Femur (tissue), 1 donor: ENCODE results near the gene ZNF346.
"Not testable (repeated sequence)": the region's sequence is repeated elsewhere in the genome, so short reads cannot be mapped to it uniquely, and the experiment has no call there.

ENCODE experiments used
- DNase-seq: peaks from one replicate; pipeline ENCODE4 v3.0.0-alpha.2; 2017

Gene ZNF346

GRCh38 chr5:177010153-177010552, 12.3 kb upstream of the ZNF346 start:
- DNase-seq: no peak

GRCh38 chr5:177015156-177015555, 7.3 kb upstream of the ZNF346 start:
- DNase-seq: no peak

GRCh38 chr5:177018341-177018740, 4.2 kb upstream of the ZNF346 start:
- no peak for DNase-seq

- DNase-seq: no peak
Measured at GRCh38 chr5:177020033-177020432, 2.5 kb upstream of the ZNF346 start.

- no peak for DNase-seq
Measured at GRCh38 chr5:177023303-177023664, 788 bp downstream of the ZNF346 start.

GRCh38 chr5:177024559-177024958, 2.1 kb downstream of the ZNF346 start:
- DNase-seq: no peak

GRCh38 chr5:177025101-177025601, 2.7 kb downstream of the ZNF346 start:
- DNase-seq: no peak

GRCh38 chr5:177027665-177028064, 5.2 kb downstream of the ZNF346 start:
- no peak for DNase-seq

GRCh38 chr5:177029498-177029897, 7.0 kb downstream of the ZNF346 start:
- DNase-seq: no peak

GRCh38 chr5:177035976-177036375, 13.5 kb downstream of the ZNF346 start:
- no peak for DNase-seq

DNA sequence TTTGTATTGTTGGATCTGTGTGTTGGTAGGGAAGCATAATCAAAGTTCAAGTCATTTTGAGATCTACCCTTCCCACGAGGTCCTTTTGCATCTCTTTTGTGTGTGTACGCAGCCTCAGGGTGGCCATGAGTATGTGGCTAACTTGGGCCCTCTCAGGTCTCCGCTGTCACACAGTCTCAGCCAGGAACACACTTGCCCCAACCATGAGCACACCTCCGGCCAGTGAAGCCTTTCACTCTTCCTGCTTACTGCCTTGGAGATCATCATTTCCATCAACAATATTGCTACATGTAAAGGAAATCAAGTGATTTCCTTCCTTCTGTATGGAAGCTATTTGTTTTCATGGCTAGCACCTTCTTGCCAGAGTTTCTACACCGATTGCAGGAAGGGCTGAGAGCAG, 13.9 kb downstream of the ZNF346 start:
- no peak for DNase-seq

- DNase-seq: no peak
Measured at GRCh38 chr5:177036921-177037320, 14.4 kb downstream of the ZNF346 start.

DNA sequence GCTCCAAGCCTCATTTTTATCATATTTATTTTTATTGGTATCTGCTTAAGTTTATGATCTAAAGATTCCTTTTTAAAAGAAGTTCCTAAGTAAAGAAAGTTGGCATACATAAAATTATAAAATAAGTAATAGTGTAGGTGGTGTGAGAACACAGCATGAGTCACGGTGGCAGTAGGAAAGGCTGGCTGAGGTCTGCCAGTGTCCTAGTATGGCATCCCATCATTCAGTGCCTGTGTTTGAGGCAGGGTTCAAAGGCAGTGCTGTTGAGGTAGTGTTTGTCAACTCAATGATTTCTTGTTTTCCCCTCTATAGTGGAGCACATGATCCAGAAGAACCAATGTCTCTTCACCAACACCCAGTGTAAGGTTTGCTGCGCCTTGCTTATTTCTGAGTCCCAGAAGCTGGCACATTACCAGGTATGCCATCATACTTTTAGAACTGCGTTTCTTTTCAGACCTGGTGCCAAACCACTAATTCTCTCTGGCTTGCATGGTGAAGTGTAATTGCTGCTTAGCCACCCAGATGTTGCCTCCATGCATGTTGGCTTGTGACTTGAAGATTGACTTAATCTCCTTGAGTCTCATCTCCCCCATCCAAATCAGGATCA, 18.4 kb downstream of the ZNF346 start:
- DNase-seq: peak; percentile 28

- DNase-seq: no peak
Measured at GRCh38 chr5:177041936-177042335, 19.4 kb downstream of the ZNF346 start.

- no peak for DNase-seq
Measured at GRCh38 chr5:177043114-177043513, 20.6 kb downstream of the ZNF346 start.

DNA sequence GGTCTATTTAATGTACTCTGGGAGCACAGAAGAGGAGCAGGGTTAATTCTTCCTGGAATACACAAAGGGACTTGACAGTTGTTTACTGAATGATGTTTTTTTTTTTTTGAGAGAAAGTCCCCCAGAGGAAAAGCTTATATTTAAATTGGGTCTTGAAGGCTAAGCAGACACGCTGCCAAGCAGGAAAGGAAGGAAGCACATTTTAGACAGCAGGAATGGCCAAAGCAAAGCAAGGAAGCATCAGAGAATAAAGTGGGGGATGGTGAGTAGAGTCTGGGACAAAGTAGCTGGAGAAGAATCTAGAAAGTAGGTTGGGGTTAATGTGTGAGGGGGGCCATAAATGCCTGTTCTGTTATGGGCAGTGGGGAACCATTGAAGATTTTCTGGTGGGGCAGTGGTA, 21.5 kb downstream of the ZNF346 start:
- DNase-seq: no peak

- DNase-seq: no peak
Measured at GRCh38 chr5:177044641-177045040, 22.1 kb downstream of the ZNF346 start.

- DNase-seq: no peak
Measured at GRCh38 chr5:177045631-177046030, 23.1 kb downstream of the ZNF346 start.

- DNase-seq: not testable (repeated sequence)
Measured at GRCh38 chr5:177048531-177048930, 26.0 kb downstream of the ZNF346 start.

DNA sequence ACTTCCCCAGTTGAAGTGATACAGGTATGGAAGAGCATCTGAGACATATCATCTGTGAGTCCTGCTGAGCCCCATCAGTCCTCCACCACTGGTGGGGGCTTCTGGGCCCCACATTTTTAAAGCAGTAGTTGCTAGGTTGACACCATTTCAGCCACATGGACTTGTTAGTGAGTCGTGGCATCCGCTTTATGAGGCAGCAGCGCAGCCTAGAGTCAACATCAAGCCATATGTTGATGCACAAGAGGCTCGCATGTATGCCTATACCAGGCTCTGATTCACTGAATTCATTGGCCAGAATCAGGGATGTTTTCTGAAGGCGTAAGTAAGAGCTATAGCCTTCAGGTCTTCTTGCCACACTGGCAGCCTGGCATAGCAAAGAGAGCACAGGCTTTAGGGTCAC, 26.8 kb downstream of the ZNF346 start:
- no peak for DNase-seq

DNA sequence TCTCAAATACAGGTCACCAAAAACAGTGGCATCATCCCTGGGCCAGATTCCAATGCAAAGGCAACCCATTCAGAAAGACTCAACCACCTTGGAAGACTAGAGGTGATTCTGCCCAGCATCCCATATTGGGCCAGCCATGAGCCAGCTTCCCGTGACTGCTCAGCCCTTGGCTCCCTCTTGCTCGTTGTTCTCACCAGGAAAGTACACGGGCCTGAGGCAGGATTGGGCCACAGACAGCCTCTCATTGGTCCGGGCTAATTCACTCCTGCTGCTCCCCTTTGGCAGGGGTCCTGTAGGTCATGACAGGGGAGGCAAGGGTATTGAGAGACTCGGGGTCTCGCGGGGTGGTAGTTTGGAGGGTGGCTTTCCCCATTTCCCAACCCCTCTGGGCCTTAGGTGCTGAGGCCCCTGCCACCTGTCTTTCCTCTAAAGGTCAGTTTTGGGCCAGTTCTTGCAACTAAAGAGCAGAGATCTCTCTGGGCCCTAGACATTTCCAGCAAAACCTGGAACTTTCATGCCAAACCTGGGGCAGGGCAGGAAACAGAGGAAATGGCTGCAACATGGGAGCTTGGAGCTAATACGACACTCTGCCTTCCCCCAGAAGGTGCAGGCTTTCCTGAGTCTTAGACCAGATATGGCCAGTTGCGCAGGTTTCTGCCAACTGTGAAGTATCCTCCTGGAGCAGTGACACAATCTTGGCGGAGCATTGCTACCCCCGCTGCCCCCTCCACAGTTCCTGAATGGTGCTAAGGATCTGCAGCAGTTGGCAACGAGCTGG, 42.2 kb downstream of the ZNF346 start:
- no peak for DNase-seq

GRCh38 chr5:177065491-177065890, 43.0 kb downstream of the ZNF346 start:
- no peak for DNase-seq

DNA sequence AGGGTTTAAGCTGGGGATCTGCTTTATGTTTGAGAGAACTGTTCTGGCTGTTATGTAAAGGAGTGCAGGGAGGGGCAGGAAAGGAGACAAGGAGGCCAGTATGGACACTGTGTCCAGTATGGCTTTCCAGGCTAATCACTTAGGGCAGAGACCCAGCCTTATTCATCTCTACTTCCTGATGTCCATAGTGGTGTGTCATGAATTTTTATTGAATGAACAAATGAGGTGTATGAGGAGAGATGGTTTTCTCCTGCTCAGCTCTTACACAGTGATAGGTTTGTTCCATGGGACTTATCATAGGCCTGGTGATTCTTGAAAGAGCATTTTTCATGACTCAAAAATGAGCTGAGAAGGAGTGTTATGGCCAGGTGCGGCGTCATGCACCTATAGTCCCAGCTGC, 43.7 kb downstream of the ZNF346 start:
- DNase-seq: no peak

DNA sequence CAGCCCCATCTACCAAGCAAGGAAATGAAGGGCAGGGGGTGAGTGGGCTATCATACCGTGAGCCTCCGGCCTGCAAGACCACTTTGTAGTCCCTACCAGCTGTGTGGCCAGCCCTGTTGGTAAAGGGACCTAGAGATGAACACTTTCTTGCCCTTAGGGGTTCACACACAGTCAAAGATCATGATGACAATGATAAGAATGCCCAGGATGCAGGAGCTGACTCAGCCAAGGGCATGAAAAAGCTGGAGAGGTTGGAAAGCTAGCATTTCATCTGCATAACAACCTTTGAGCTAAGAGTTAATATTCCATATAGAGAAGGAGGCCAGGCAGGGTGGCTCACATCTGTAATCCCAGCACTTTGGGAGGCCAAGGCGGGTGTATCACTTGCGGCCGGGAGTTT, 45.0 kb downstream of the ZNF346 start:
- no peak for DNase-seq
